HepG2 (cell line): Measurements from ENCODE around the gene TFAP2C.

Experiments used
- CREBL2 ChIP-seq: sonication (generic); formaldehyde crosslinking; IDR thresholded peaks from 2 replicates; pipeline ENCODE4 v1.8.1; 2023; ENCODE audit warnings: missing genetic modification reagents, mild to moderate bottlenecking, borderline replicate concordance
- HNRNPL ChIP-seq: fragments of 200-400 bp; formaldehyde crosslinking; IDR thresholded peaks from 2 replicates; pipeline ENCODE4 v1.6.1; 2017; ENCODE audit warnings: mild to moderate bottlenecking, low read depth, low read length
- NBN ChIP-seq: fragments of 450-650 bp; conservative IDR thresholded peaks from 2 replicates; pipeline ENCODE4 v1.6.1; 2017
- POLR2AphosphoS5 ChIP-seq: IDR thresholded peaks from 2 replicates; pipeline ENCODE4 v1.6.1; 2012; ENCODE audit warnings: low read depth, low read length
- REST ChIP-seq, 2 experiments: IDR thresholded peaks; 2 replicates each; pipeline ENCODE4 v1.6.1; 2011 to 2012; ENCODE audit warnings: low read length in 2 of 2, borderline replicate concordance in 1 of 2, low read depth in 1 of 2, mild to moderate bottlenecking in 1 of 2, moderate library complexity in 1 of 2
- SMAD3 ChIP-seq: sonication (generic); formaldehyde crosslinking; IDR thresholded peaks from 2 replicates; pipeline ENCODE4 v1.4.0; 2020; ENCODE audit warnings: missing genetic modification reagents
- TBL1XR1 ChIP-seq: fragments of 150-350 bp; IDR thresholded peaks from 2 replicates; pipeline ENCODE4 v1.6.1; 2014; ENCODE audit warnings: borderline replicate concordance, low read length; ENCODE audit not compliant: partially characterized antibody
- ZNF513 ChIP-seq: sonication (generic); formaldehyde crosslinking; conservative IDR thresholded peaks from 2 replicates; pipeline ENCODE4 v1.5.0; 2020; ENCODE audit warnings: missing genetic modification reagents

GRCh38 chr20:56609321-56609720 is 19.8 kb upstream of the TFAP2C start:
- TF ChIP-seq NBN, result no peak
- TF ChIP-seq TBL1XR1, result no peak
- no peak for TF ChIP-seq SMAD3 (CRISPR knock-in tag)
- no peak for TF ChIP-seq HNRNPL
- TF ChIP-seq POLR2AphosphoS5, result no peak
- no peak for TF ChIP-seq REST (IDR thresholded peaks at IDR 0.05; ENCODE audit: borderline replicate concordance in 1 of 2, low read depth in 1 of 2, low read length in 2 of 2)
- TF ChIP-seq CREBL2 (CRISPR knock-in tag), result no peak
- no peak for TF ChIP-seq ZNF513 (CRISPR knock-in tag)
